K562 (cell line): ENCODE measurements around the gene GLE1. TPM values are rescaled to one million over a fixed set of nuclear protein-coding genes. Genes with fewer than 3 reads are reported as not detected.
A peak's percentile ranks its signal among the peaks of the same experiment; 100 is the strongest.

Experiments used
- ASH1L ChIP-seq: fragments of 450-650 bp; IDR thresholded peaks from 2 replicates; pipeline ENCODE4 v1.6.1; 2018; ENCODE audit warnings: borderline replicate concordance, mild to moderate bottlenecking, low read depth; ENCODE audit not compliant: partially characterized antibody
- CLOCK ChIP-seq: fragments of 250-450 bp; sonication (Bioruptor Pico); IDR thresholded peaks from 2 replicates; pipeline ENCODE4 v1.4.0; 2020; ENCODE audit warnings: mild to moderate bottlenecking, moderate library complexity, borderline replicate concordance
- CREM ChIP-seq: IDR thresholded peaks from 2 replicates; pipeline ENCODE4 v1.6.1; 2014; ENCODE audit warnings: antibody characterized with exemption, low read depth
- GATA2 ChIP-seq: sonication (generic); formaldehyde crosslinking; IDR thresholded peaks from 2 replicates; pipeline ENCODE4 v1.4.0; 2020; ENCODE audit warnings: mild to moderate bottlenecking, missing genetic modification reagents
- HMGN3 ChIP-seq: IDR thresholded peaks from 2 replicates; pipeline ENCODE4 v1.6.1; 2011; ENCODE audit warnings: borderline replicate concordance, low read depth, mild to moderate bottlenecking, mixed read lengths, low read length; ENCODE audit not compliant: insufficient read length; ENCODE audit errors: extremely low read depth
- HNRNPH1 ChIP-seq: fragments of 200-400 bp; formaldehyde crosslinking; optimal IDR thresholded peaks from 2 replicates; pipeline ENCODE3; 2017; ENCODE audit warnings: low read depth, mild to moderate bottlenecking, low read length, moderate library complexity
- LEF1 ChIP-seq: fragments of 450-650 bp; IDR thresholded peaks from 2 replicates; pipeline ENCODE4 v1.6.1; 2016; ENCODE audit warnings: mild to moderate bottlenecking
- NRF1 ChIP-seq, 2 experiments: fragments of 450-650 bp; IDR thresholded peaks in 1 of 2; conservative IDR thresholded peaks in 1 of 2; 2 replicates each; pipeline ENCODE4 v1.6.1; 2014; ENCODE audit warnings: mild to moderate bottlenecking in 2 of 2
- PHTF2 ChIP-seq: fragments of 250-450 bp; sonication (Bioruptor Pico); IDR thresholded peaks from 2 replicates; pipeline ENCODE4 v1.5.0; 2021; ENCODE audit warnings: mild to moderate bottlenecking
- POU5F1 ChIP-seq: fragments of 150-350 bp; IDR thresholded peaks from 2 replicates; pipeline ENCODE4 v1.6.1; 2014; ENCODE audit warnings: borderline replicate concordance, low read length, low read depth, mild to moderate bottlenecking; ENCODE audit not compliant: partially characterized antibody
- RBM15 ChIP-seq: fragments of 200-400 bp; formaldehyde crosslinking; IDR thresholded peaks from 2 replicates; pipeline ENCODE4 v1.6.1; 2018; ENCODE audit warnings: mild to moderate bottlenecking, low read length, moderate library complexity; ENCODE audit not compliant: insufficient read depth
- SMARCC2 ChIP-seq: fragments of 450-650 bp; IDR thresholded peaks from 2 replicates; pipeline ENCODE4 v1.6.1; 2017; ENCODE audit warnings: antibody characterized with exemption, moderate library complexity, mild to moderate bottlenecking, low read depth
- SREBF1 ChIP-seq: fragments of 150-350 bp; IDR thresholded peaks from 2 replicates; pipeline ENCODE4 v1.6.1; 2014; ENCODE audit warnings: antibody characterized with exemption, low read depth, low read length, borderline replicate concordance
- STAT6 ChIP-seq: sonication (generic); formaldehyde crosslinking; IDR thresholded peaks from 2 replicates; pipeline ENCODE4 v1.8.1; 2023; ENCODE audit warnings: mild to moderate bottlenecking, missing genetic modification reagents
- TBL1XR1 ChIP-seq, 2 experiments: IDR thresholded peaks; 2 replicates each; pipeline ENCODE4 v1.6.1; 2012; ENCODE audit warnings: improper control_type of control experiment in 2 of 2, low read length in 2 of 2, mild to moderate bottlenecking in 1 of 2
- TEAD4 ChIP-seq, 2 experiments: sonication (generic) in 1 of 2; formaldehyde crosslinking in 1 of 2; IDR thresholded peaks; 2 replicates each; pipeline versions ENCODE4 v1.6.1 to v1.8.0; 2012 to 2022; ENCODE audit warnings: borderline replicate concordance in 1 of 2, inconsistent platforms in 1 of 2, low read length in 1 of 2, mild to moderate bottlenecking in 1 of 2, missing genetic modification reagents in 1 of 2
- ZNF384 ChIP-seq: IDR thresholded peaks from 2 replicates; pipeline ENCODE4 v1.6.1; 2012; ENCODE audit warnings: low read depth, low read length, improper control_type of control experiment
- ZNF431 ChIP-seq: sonication (generic); formaldehyde crosslinking; IDR thresholded peaks from 2 replicates; pipeline ENCODE4 v1.8.0; 2022; ENCODE audit warnings: mild to moderate bottlenecking, missing genetic modification reagents
- polyA plus RNA-seq, 8 experiments: library from polyadenylated mRNA; depleted of rRNA in 4 of 8; stranded (reverse) in 5 of 8; unstranded in 3 of 8; fragments of >200 nt; fragmentation: Nextera tagmentation in 2 of 8; fragmentation: Illumina TruSeq in 1 of 8; extraction: Ambion mirVana in 2 of 8; extraction: Trizol in 1 of 8; gene quantifications; 2 replicates each; pipeline versions ENCODE4 v1.2.1 to v1.2.3, GENCODE V29; 2011 to 2014; ENCODE audit warnings: inconsistent platforms in 1 of 8, missing spikeins in 1 of 8
- total RNA-seq, 7 experiments: library from RNA; depleted of rRNA in 6 of 7; stranded (reverse); fragments of >200 nt in 6 of 7; fragmentation: Illumina TruSeq in 2 of 7; extraction: Trizol in 2 of 7; gene quantifications; 2 replicates each; pipeline versions ENCODE4 v1.2.1 to v1.2.3, GENCODE V29; 2011 to 2021; ENCODE audit warnings: low replicate concordance in 1 of 7
- TF ChIP-seq, protein P1 (sequence below): fragments of 250-450 bp; sonication (Bioruptor Pico); IDR thresholded peaks from 2 replicates; pipeline ENCODE4 v1.5.0; 2021; ENCODE audit warnings: mild to moderate bottlenecking, borderline replicate concordance

Gene GLE1
- total and polyA plus RNA-seq, 9 of the 15 experiments (the other 6 are each of a cell fraction or from before 2014, with no cell fraction given): 15.9 to 44.8 (median 37.6) TPM

DNA sequence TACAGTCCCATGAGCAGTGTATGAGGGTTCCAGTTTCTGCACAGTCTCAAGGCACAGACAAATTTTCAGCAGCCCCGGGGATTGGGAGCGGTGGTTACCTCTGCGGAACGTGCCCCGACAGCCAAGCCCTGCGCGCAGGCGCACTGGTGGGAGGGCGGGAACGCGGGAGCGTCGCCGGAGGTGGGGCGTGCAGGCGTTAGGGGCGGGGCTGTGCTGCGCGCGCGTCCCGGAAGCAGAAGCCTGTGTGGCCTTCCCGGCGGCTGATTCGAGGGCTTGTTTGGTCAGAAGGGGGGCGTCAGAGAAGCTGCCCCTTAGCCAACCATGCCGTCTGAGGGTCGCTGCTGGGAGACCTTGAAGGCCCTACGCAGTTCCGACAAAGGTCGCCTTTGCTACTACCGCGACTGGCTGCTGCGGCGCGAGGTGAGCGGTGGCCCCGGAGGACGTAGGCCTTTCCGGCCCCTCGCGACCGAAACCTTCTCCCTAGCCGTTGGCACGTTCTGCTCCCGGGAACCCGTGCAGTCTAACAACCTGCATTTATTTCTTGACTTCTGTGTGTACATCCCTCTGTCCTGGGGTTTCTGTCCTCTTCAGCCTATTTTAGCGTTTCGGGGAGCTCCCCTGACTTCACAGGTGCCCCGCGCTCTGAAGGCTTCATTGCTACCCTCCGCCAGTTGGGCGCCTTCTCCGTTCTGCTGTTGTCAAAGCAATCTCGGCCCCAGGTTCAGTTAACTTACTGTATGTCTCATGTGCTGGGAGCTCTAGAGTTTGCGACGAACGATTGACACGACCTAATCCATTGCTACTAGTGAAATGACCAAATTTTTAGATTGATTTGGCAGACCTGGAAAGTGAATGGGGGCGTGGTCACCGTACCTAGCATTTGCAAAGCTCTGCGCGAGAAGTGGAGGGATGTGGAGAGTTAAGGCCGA lies at the start of gene GLE1 (continued):
- no peak for TF ChIP-seq SREBF1
- TF ChIP-seq SMARCC2: no peak; the same call in 1 of the 2 replicates
- no peak for TF ChIP-seq STAT6 (CRISPR knock-in tag)
- no peak for TF ChIP-seq CLOCK (CRISPR knock-in tag)
- TF ChIP-seq TBL1XR1 (IDR thresholded peaks at IDR 0.05; ENCODE audit: low read length in 2 of 2): no peak
- TF ChIP-seq ASH1L: no peak
- no peak for TF ChIP-seq HNRNPH1
- TF ChIP-seq LEF1: no peak
- no peak for TF ChIP-seq PHTF2 (CRISPR knock-in tag)
- TF ChIP-seq, protein P1, sequence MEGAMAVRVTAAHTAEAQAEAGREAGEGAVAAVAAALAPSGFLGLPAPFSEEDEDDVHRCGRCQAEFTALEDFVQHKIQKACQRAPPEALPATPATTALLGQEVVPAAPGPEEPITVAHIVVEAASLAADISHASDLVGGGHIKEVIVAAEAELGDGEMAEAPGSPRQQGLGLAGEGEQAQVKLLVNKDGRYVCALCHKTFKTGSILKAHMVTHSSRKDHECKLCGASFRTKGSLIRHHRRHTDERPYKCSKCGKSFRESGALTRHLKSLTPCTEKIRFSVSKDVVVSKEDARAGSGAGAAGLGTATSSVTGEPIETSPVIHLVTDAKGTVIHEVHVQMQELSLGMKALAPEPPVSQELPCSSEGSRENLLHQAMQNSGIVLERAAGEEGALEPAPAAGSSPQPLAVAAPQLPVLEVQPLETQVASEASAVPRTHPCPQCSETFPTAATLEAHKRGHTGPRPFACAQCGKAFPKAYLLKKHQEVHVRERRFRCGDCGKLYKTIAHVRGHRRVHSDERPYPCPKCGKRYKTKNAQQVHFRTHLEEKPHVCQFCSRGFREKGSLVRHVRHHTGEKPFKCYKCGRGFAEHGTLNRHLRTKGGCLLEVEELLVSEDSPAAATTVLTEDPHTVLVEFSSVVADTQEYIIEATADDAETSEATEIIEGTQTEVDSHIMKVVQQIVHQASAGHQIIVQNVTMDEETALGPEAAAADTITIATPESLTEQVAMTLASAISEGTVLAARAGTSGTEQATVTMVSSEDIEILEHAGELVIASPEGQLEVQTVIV: no peak
- TF ChIP-seq GATA2: no peak
- TF ChIP-seq NRF1 (conservative IDR thresholded peaks at IDR 0.05 in 1 of 2, IDR thresholded peaks at IDR 0.05 in 1 of 2): peak; percentile 96 to 97
- TF ChIP-seq HMGN3: peak; percentile 80
- TF ChIP-seq RBM15: no peak
- no peak for TF ChIP-seq ZNF384
- TF ChIP-seq ZNF431 (CRISPR knock-in tag): peak; percentile 78
- TF ChIP-seq CREM: peak; percentile 71; the same call in 1 of the 2 replicates
- TF ChIP-seq POU5F1: no peak
- TF ChIP-seq TEAD4 (IDR thresholded peaks at IDR 0.05; ENCODE audit: low read length): no peak
- 0 out of 2 replicates have a peak, but pooled peaks have one; percentile 47 for TF ChIP-seq TEAD4 (CRISPR knock-in tag; IDR thresholded peaks at IDR 0.05; ENCODE audit: borderline replicate concordance)
